HG03457 (cell line): ENCODE data around the gene ZNF557.

Source experiments
- ATAC-seq: cut with Tn5 transposase; IDR thresholded peaks from one replicate; pipeline ENCODE4 v1.9.1; 2021; ENCODE audit warnings: moderate number of reproducible peaks; ENCODE audit not compliant: unreplicated experiment

ZNF557 gene

DNA sequence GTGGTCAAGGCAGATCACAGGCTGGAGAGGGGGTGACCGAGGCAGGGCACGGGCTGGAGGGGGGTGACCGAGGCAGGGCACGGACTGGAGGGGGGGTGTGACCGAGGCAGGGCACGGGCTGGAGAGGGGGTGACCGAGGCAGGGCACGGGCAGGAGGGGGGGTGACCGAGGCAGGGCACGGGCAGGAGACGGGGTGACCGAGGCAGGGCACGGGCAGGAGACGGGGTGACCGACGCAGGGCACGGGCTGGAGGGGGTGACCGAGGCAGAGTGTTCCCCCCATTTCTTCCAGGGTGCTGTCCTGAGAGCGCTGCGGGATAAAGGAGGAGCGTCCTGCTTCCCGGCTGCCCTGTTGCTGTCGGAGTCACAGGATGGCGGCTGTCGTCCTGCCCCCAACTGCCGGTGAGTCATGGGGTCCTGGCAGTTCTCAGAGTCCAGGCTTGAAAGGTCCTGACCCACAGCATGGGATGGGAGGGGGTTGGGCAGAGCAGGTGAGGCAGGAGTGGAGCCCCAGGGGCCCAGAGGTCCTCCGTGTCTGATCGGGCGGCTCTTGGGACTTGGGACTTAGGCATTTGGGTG, 5.3 kb downstream of the ZNF557 start:
- no peak for ATAC-seq

DNA sequence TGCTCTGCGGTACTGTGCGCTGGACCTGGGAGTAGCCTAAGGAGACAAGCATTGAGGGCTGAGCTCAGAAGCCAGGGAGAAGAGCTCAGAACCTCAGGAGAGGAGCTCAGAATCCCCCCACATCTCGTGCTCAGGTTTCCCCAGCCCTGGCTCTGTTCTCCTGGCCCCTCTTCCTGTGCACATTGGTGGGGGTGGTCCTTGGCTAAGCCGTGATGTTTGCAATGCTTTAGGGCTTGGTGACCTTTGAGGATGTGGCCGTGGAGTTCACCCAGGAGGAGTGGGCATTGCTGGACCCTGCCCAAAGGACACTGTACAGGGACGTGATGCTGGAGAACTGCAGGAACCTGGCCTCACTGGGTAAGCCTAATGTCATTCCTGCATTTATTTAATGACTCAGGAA, 6.6 kb downstream of the ZNF557 start:
- ATAC-seq = no peak

- no peak for ATAC-seq
Observed at GRCh38 chr19:7078008-7078407, 8.5 kb downstream of the ZNF557 start.

GRCh38 chr19:7083076-7083956, 13.8 kb downstream of the ZNF557 start:
- ATAC-seq = no peak

DNA sequence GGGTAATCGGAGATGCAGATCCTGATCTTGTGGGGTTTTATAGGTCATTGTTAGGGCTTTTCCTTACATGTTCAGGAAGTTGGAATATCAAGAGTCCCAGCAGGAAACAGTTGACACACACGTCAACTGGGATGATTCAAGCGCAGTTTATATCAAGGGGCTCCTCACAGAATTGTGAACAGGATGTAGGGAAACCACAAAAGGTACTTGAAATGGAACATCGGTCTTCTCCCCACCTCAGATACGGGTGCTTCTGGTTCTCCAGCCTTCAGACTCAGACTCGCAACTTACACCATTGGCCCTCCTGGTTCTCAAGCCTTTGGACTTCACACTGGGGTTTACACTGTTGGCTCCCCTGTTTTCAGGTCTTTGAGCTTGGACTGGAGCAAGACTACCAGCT, 19.5 kb downstream of the ZNF557 start:
- no peak for ATAC-seq

DNA sequence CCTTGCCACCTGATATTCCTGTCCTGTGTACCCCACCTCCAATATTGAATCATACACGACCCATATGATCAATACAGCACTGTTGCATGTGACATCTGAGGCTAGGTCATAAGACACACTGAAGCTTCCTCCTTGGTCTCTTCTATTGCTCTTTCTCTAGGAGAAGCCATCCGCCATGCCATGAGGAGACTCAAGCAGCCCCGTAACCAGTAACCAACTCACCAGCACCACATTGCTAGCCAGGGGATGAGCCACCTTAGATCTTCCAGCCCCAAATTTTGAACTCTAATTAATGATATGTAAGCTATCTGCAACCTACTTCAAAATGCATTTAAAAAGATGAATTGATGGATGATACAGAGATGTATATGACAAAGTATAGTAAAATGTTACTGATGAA, 28.6 kb downstream of the ZNF557 start:
- ATAC-seq = no peak

GRCh38 chr19:7098701-7099596, 29.4 kb downstream of the ZNF557 start:
- peak; percentile 61 for ATAC-seq

DNA sequence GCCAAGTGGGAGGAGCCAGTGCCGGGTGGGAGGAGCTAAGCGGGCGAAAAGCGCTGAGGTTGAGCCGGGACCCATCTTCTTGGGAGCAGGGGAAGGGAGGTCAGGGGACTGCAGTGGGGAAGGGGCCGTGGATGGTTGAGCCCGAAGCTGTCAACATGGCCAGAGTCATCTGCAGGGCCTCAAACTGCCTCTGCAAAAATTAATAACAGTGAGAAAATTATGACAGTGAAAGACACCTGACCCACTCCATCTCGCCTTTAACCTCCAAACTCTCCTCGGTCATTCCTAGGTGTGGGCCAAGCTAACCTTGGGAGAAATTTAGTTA, 30.1 kb downstream of the ZNF557 start:
- ATAC-seq = no peak

GRCh38 chr19:7101498-7102253, 32.2 kb downstream of the ZNF557 start:
- no peak for ATAC-seq

DNA sequence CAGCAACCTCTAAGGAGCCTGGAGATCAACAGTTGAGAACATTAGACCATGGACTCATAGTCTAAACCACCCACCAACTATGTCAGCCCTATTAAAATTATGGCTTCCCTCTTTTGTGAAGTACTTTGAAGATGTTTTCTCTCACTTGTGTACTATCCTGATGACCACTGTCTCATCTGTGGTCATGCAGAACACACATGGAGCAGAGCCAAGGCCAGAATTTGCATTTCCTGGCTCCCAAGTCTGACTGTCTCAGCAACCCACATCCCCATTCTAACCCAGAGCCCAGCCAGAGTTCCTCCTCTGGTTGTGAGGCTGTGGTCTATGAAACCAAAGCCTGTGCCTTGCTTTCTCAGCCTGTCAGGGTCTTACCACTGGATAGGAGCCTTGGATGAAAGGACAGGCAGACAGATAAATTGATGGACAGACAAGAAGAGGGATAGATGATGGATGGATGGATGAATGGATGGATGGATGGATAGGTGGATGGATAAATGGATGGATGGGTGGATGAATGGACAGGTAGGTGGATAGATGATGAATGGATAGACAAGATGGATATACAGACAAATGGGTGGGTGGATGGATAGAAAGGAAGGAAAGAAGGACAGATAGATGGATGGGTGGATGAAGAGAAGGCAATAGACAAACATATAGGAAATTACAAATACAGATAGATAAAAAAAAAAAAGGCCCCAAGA, 35.4 kb downstream of the ZNF557 start:
- no peak for ATAC-seq

DNA sequence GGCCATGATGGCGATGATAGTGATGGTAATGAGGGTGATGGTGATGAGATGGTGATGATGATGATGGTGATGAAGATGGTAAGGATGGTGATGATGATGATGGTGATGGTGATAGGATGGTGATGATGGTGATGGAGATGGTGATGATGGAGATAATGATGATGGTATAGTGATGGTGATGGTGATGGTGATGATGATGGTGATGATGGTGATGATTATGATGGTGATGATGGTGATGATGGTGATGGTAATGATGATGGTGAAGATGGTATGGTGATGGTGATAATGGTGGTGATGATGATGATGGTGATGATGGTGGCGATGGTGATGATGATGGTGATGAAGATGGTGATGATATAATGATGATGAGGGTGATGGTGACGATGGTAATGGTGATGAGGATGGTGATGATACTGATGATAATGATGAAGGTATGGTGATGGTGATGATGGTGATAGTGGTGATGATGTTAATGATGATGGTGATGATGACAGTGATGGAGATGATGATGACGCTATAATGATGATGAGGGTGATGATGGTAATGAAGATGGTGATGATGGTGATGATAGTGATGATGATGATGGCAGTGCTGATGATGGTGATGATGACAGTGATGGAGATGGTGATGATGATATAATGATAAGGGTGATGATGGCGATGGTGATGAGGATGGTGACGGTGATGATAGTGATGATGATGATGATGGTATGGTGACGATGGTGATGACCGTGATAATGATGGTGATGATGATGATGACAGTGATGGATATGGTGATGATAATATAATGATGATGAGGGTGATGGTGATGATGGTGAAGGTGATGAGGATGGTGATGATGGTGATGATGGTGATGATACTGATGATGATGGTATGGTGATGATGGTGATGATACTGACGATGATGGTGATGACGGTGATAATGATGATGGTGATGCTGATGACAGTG, 37.5 kb downstream of the ZNF557 start:
- ATAC-seq = no peak

- ATAC-seq = no peak
Observed at GRCh38 chr19:7109678-7110289, 40.3 kb downstream of the ZNF557 start.

DNA sequence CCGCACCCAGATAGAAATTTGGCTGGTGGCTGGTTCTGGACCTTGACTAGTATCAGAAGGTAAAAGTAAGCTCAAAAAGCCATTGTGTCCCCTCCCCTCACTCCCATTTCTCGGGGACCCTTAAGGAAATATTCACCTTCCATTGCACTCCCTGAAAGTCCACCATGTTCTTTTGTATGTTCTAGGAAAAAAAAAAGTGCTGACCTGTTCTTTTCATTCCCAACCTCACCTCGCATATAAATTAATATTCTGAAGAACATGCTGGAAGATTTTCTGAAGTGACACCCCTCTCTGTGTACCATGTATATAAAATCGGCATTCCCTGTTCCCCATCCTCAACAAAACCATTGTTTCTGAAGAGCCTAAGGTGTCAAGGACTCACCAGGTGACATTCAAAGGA, 43.2 kb downstream of the ZNF557 start:
- ATAC-seq = no peak

- no peak for ATAC-seq
Observed at GRCh38 chr19:7113233-7113632, 43.7 kb downstream of the ZNF557 start.

- no peak for ATAC-seq
Observed at GRCh38 chr19:7115721-7116120, 46.2 kb downstream of the ZNF557 start.

DNA sequence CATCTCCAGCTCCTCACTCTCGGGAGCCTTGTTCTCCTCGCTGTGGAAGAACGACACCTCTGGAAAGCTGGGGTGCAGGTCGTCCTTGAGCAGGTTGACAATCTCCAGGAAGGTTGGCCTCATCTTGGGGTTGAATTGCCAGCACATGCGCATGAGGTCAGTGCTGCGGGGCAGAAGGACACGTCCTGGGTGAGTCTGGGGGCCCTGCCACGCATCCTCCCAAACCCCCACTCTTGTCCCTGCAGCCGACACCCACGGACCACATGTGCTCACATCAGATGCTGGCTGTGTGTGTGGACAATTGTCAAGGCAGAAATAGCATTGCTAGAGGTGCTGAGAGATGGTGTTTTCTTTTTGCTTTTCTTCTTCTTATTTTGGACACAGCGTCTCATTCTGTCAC, 47.7 kb downstream of the ZNF557 start:
- ATAC-seq = no peak

DNA sequence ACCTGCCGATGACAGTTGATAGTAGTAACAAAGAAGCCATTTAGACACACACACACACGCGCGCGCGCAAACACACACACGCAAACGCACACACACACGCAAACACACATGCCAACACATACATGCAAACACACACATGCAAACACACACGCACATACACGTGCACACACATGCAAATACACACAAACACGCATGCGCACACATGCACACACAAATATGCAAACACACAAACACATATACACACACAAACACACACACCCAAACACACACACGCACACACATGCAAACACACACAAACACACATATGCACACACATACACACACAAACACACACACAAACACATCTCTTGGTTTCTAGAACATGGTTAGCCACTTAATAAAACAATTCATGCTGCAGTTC, 50.1 kb downstream of the ZNF557 start:
- ATAC-seq = no peak

DNA sequence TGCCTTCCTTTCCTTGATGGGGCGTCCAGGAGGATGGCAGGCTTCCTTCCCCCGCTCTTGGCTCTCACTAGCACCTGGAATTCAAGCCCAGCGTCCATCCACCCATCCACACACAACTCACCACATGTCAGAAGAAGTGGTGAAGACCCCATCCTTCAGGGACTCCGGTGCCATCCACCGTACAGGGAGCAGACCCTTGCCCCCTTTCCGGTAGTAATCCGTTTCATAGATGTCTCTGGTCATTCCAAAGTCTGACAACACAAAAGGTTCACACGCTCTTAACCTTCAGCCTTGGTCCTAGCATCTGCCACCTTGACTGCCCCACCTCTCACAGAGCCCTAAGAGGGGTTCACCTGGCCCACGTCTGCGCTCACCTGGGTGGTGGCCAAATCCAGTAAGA, 51.0 kb downstream of the ZNF557 start:
- ATAC-seq = no peak

- ATAC-seq = no peak
Observed at GRCh38 chr19:7122701-7123100, 53.2 kb downstream of the ZNF557 start.
